Neural cell (in vitro differentiated cells): ENCODE data around the gene ATP8B4.

Experiments used
- EP300 ChIP-seq: fragments of 450-650 bp; conservative IDR thresholded peaks from 2 replicates; pipeline ENCODE4 v1.6.1; 2014; ENCODE audit warnings: antibody characterized with exemption, mild to moderate bottlenecking, moderate library complexity; ENCODE audit not compliant: poor library complexity, severe bottlenecking
- EZH2 ChIP-seq: fragments of 200-600, 300-800 bp; shearing (Covaris generic), sonication (generic); IDR thresholded peaks from 2 replicates; pipeline ENCODE4 v1.6.1; 2014; ENCODE audit warnings: antibody characterized with exemption, low read length, borderline replicate concordance, mild to moderate bottlenecking; ENCODE audit not compliant: insufficient read depth, poor library complexity, severe bottlenecking
- MXI1 ChIP-seq: fragments of 450-650 bp; conservative IDR thresholded peaks from 2 replicates; pipeline ENCODE4 v1.6.1; 2014; ENCODE audit warnings: antibody characterized with exemption, mild to moderate bottlenecking; ENCODE audit not compliant: poor library complexity, severe bottlenecking
- POLR2AphosphoS5 ChIP-seq: IDR thresholded peaks from 2 replicates; pipeline ENCODE4 v1.6.1; 2012
- RAD21 ChIP-seq: fragments of 450-650 bp; conservative IDR thresholded peaks from 2 replicates; pipeline ENCODE4 v1.6.1; 2014; ENCODE audit warnings: antibody characterized with exemption, mild to moderate bottlenecking, moderate library complexity
- SMC3 ChIP-seq: fragments of 450-650 bp; conservative IDR thresholded peaks from 2 replicates; pipeline ENCODE4 v1.6.1; 2014; ENCODE audit warnings: antibody characterized with exemption, mild to moderate bottlenecking, moderate library complexity; ENCODE audit not compliant: poor library complexity
- TAF1 ChIP-seq: IDR thresholded peaks from 2 replicates; pipeline ENCODE4 v1.6.1; 2012; ENCODE audit warnings: low read depth
- TF ChIP-seq, protein P1 (sequence below): fragments of 450-650 bp; IDR thresholded peaks from 2 replicates; pipeline ENCODE4 v1.5.1; 2014; ENCODE audit warnings: antibody characterized with exemption, mild to moderate bottlenecking, moderate library complexity; ENCODE audit not compliant: poor library complexity, severe bottlenecking
- TF ChIP-seq, protein P2 (sequence below): IDR thresholded peaks from 2 replicates; pipeline ENCODE4 v1.6.1; 2012; ENCODE audit warnings: borderline replicate concordance

DNA sequence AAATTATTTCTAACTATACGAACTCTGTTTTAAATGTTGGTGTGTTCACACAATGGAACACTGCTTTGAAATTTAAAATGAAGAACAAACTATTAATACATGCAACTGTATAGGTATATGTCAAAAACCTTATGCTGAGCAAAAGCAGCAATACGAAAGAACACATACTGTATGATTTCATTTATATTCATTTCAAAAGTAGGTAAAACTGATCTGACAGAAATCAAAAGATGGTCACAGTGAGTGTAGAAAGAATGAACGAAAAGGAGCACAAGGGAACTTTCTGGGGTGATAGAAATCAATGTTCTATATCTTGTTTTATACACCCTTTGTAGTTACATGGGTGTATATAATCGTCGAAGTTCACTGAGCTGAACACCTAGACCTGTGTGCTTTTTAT is 12.6 kb downstream of the ATP8B4 start:
- TF ChIP-seq SMC3 (no peak), POLR2AphosphoS5 (no peak), EP300 (no peak), RAD21 (no peak), TAF1 (no peak), EZH2 (no peak), MXI1 (no peak)
- TF ChIP-seq, protein P1, sequence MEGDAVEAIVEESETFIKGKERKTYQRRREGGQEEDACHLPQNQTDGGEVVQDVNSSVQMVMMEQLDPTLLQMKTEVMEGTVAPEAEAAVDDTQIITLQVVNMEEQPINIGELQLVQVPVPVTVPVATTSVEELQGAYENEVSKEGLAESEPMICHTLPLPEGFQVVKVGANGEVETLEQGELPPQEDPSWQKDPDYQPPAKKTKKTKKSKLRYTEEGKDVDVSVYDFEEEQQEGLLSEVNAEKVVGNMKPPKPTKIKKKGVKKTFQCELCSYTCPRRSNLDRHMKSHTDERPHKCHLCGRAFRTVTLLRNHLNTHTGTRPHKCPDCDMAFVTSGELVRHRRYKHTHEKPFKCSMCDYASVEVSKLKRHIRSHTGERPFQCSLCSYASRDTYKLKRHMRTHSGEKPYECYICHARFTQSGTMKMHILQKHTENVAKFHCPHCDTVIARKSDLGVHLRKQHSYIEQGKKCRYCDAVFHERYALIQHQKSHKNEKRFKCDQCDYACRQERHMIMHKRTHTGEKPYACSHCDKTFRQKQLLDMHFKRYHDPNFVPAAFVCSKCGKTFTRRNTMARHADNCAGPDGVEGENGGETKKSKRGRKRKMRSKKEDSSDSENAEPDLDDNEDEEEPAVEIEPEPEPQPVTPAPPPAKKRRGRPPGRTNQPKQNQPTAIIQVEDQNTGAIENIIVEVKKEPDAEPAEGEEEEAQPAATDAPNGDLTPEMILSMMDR = no peak
- TF ChIP-seq, protein P2, sequence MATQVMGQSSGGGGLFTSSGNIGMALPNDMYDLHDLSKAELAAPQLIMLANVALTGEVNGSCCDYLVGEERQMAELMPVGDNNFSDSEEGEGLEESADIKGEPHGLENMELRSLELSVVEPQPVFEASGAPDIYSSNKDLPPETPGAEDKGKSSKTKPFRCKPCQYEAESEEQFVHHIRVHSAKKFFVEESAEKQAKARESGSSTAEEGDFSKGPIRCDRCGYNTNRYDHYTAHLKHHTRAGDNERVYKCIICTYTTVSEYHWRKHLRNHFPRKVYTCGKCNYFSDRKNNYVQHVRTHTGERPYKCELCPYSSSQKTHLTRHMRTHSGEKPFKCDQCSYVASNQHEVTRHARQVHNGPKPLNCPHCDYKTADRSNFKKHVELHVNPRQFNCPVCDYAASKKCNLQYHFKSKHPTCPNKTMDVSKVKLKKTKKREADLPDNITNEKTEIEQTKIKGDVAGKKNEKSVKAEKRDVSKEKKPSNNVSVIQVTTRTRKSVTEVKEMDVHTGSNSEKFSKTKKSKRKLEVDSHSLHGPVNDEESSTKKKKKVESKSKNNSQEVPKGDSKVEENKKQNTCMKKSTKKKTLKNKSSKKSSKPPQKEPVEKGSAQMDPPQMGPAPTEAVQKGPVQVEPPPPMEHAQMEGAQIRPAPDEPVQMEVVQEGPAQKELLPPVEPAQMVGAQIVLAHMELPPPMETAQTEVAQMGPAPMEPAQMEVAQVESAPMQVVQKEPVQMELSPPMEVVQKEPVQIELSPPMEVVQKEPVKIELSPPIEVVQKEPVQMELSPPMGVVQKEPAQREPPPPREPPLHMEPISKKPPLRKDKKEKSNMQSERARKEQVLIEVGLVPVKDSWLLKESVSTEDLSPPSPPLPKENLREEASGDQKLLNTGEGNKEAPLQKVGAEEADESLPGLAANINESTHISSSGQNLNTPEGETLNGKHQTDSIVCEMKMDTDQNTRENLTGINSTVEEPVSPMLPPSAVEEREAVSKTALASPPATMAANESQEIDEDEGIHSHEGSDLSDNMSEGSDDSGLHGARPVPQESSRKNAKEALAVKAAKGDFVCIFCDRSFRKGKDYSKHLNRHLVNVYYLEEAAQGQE = no peak
